ENCODE results near the gene WDR45B. TPM values are rescaled to one million over a fixed set of nuclear protein-coding genes. Genes with fewer than 3 reads are reported as not detected.

Gene WDR45B
- total and polyA plus RNA-seq, 2 experiments from 2014 or later = 83.2 to 99.5 TPM

- Histone ChIP-seq H3K36me3 (peaks cover 32% of the 10 kb centered on the region), H3K27me3 (no peaks in the 10 kb centered on the region), H3K27ac (peak overlapping the region; percentile 94), H3K9me3 (ENCODE audit: low read depth) (no peaks in the 10 kb centered on the region), H3K4me1 (ENCODE audit: low read depth) (peaks cover 30% of the 10 kb centered on the region), H3K4me3 (no peak overlapping the region)
- peak in 1 of 2 donors; percentile 92 for DNase-seq (ENCODE audit: low read depth in 1 of 2, low spot score in 1 of 2)
- TF ChIP-seq CTCF (IDR thresholded peaks at IDR 0.05; ENCODE audit: low read depth, low read length) = no peak
Measured at GRCh38 chr17:82613283-82614094, 34.8 kb downstream of the WDR45B start.

- Histone ChIP-seq H3K36me3 (peaks cover 22% of the 10 kb centered on the region), H3K4me3 (no peak overlapping the region), H3K27ac (peak overlapping the region; percentile 94), H3K4me1 (ENCODE audit: low read depth) (peaks cover 30% of the 10 kb centered on the region), H3K27me3 (no peaks in the 10 kb centered on the region), H3K9me3 (ENCODE audit: low read depth) (no peaks in the 10 kb centered on the region)
- DNase-seq (ENCODE audit: low read depth in 1 of 2, low spot score in 1 of 2) = peak; percentile 57 to 85
- TF ChIP-seq CTCF (IDR thresholded peaks at IDR 0.05; ENCODE audit: low read depth, low read length) = no peak
Measured at GRCh38 chr17:82611140-82612058, 36.8 kb downstream of the WDR45B start.

GRCh38 chr17:82609655-82610054 lies 38.6 kb downstream of the WDR45B start:
- peak overlapping the region; percentile 30 for H3K27ac ChIP-seq
- no peak for TF ChIP-seq CTCF (IDR thresholded peaks at IDR 0.05; ENCODE audit: low read depth, low read length)
- H3K4me3 ChIP-seq = no peak overlapping the region
- H3K27me3 ChIP-seq = no peaks in the 10 kb centered on the region
- H3K4me1 ChIP-seq (ENCODE audit: low read depth) = peaks cover 39% of the 10 kb centered on the region
- no peaks in the 10 kb centered on the region for H3K9me3 ChIP-seq (ENCODE audit: low read depth)
- DNase-seq (ENCODE audit: low read depth in 1 of 2, low spot score in 1 of 2) = no peak
- peaks cover 10% of the 10 kb centered on the region for H3K36me3 ChIP-seq

- no peaks in the 10 kb centered on the region for H3K9me3 ChIP-seq (ENCODE audit: low read depth)
- no peak for DNase-seq (ENCODE audit: low read depth in 1 of 2, low spot score in 1 of 2)
- H3K36me3 ChIP-seq = peaks cover 14% of the 10 kb centered on the region
- H3K27me3 ChIP-seq = no peaks in the 10 kb centered on the region
- H3K4me1 ChIP-seq (ENCODE audit: low read depth) = peaks cover 34% of the 10 kb centered on the region
- no peak for TF ChIP-seq CTCF (IDR thresholded peaks at IDR 0.05; ENCODE audit: low read depth, low read length)
- no peak overlapping the region for H3K27ac ChIP-seq
- H3K4me3 ChIP-seq = no peak overlapping the region
Measured at GRCh38 chr17:82608816-82609215, 39.4 kb downstream of the WDR45B start.

- Histone ChIP-seq H3K9me3 (ENCODE audit: low read depth) (no peaks in the 10 kb centered on the region), H3K36me3 (peaks cover 33% of the 10 kb centered on the region), H3K4me1 (ENCODE audit: low read depth) (peaks cover 10% of the 10 kb centered on the region), H3K4me3 (no peak overlapping the region), H3K27me3 (no peaks in the 10 kb centered on the region), H3K27ac (peak overlapping the region; percentile 54)
- TF ChIP-seq CTCF (IDR thresholded peaks at IDR 0.05; ENCODE audit: low read depth, low read length) = no peak
- DNase-seq (ENCODE audit: low read depth in 1 of 2, low spot score in 1 of 2) = peak in 1 of 2 donors; percentile 18
Measured at GRCh38 chr17:82605939-82606600, 42.2 kb downstream of the WDR45B start.
